ENCODE data around the gene ZSCAN2.

The ZSCAN2 gene

DNA sequence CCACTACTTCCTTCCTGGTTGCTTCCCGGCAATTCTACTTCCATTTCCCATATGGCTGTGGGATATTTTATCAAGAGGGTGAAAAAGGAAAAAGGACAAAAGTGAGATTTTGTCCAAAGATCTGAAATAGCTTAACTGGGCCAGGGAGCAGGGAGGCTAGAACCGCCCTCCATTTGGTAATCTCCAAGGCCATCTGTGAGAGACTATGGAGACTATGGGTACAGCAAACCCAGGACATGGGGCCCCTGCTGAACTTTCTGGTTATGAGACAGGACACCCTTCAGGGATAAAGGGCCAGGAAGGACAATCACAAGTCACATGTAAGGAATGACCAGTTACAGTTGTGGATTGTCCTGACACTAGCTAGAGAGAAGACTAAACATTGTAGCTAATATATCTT is 24.3 kb downstream of the ZSCAN2 start:
- ChIA-PET CTCF (interaction anchor here (1.2 kb wide), 1 partner anchor 26 kb away, joined by 4 read pairs; no protein-coding TSS in a partner anchor), POLR2A (interaction anchor here (1.8 kb wide), 1 partner anchor 29 kb away, joined by 4 read pairs; the partner anchor contains the start of gene WDR73)
- no peak for DNase-seq (ENCODE audit: extremely low spot score)
- TF ChIP-seq NFRKB (IDR thresholded peaks at IDR 0.05) (no peak), ELF4 (IDR thresholded peaks at IDR 0.05) (no peak), L3MBTL2 (conservative IDR thresholded peaks at IDR 0.05) (no peak), ZNF384 (IDR thresholded peaks at IDR 0.05) (no peak), BHLHE40 (IDR thresholded peaks at IDR 0.05; ENCODE audit: borderline replicate concordance) (no peak), SUZ12 (IDR thresholded peaks at IDR 0.05) (no peak), FOXA1 (IDR thresholded peaks at IDR 0.05) (no peak), LEF1 (IDR thresholded peaks at IDR 0.05; ENCODE audit: borderline replicate concordance) (no peak), HDGF (IDR thresholded peaks at IDR 0.05; ENCODE audit: borderline replicate concordance) (no peak)
- TF ChIP-seq, protein P1, sequence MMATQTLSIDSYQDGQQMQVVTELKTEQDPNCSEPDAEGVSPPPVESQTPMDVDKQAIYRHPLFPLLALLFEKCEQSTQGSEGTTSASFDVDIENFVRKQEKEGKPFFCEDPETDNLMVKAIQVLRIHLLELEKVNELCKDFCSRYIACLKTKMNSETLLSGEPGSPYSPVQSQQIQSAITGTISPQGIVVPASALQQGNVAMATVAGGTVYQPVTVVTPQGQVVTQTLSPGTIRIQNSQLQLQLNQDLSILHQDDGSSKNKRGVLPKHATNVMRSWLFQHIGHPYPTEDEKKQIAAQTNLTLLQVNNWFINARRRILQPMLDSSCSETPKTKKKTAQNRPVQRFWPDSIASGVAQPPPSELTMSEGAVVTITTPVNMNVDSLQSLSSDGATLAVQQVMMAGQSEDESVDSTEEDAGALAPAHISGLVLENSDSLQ (IDR thresholded peaks at IDR 0.05), result no peak

DNA sequence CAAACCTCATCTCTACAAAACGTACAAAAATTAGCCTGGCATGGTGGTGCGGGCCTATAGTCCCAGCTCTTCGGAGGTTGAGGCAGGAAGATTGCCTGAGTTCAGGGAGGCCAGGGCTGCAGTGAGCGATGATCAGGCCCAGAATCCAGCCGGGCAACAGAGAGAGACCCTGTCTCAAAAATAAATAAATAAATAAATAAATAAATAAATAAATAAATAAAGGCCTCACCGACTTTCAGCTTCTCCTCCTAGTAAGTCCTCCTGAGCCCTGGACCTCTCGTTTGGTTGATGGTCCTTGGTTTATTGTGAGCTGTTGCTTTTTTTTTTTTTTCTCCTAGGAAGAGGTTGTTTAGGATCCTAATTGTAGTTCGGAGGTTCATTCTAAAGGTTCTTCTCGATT is 28.2 kb downstream of the ZSCAN2 start:
- CTCF ChIA-PET, result interaction anchor here (0.6 to 1.0 kb wide), 5 partner anchors 30 to 350 kb away, joined by 3 to 4 read pairs (median 3); no protein-coding TSS in a partner anchor

DNA sequence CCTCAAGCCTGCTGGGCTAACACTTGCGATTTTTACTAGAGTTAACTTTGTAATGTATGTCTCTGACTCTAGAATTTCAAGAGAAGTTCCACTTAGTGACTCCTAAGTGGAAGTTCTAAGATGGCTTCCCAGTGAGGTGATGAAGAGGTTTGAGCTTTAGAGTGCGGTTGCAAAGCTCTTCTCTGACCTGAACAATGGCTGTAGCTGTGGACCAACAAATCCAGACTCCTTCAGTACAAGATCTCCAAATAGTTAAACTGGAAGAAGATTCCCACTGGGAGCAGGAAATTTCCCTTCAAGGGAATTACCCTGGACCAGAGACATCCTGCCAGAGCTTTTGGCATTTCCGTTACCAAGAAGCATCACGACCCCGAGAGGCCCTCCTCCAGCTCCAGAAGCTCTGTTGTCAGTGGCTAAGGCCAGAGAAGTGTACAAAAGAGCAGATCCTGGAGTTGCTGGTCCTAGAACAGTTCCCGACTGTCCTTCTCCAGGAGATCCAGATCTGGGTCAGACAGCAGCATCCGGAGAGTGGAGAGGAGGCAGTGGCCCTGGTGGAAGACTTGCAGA is 31.0 kb downstream of the ZSCAN2 start:
- DNase-seq (ENCODE audit: extremely low spot score), result peak; percentile 12
- ChIA-PET POLR2A (interaction anchor here (0.8 to 6.1 kb wide), 13 partner anchors 9 to 85 kb away, joined by 3 to 45 read pairs (median 6); partner anchors contain the start of genes SEC11A, WDR73 and ZSCAN2), CTCF (interaction anchor here (0.8 to 1.4 kb wide), 6 partner anchors 32 to 61 kb away, joined by 3 to 12 read pairs (median 5); no protein-coding TSS in a partner anchor)
- TF ChIP-seq CTBP1 (IDR thresholded peaks at IDR 0.05; ENCODE audit: borderline replicate concordance) (no peak), LEF1 (IDR thresholded peaks at IDR 0.05; ENCODE audit: borderline replicate concordance) (no peak), SUZ12 (IDR thresholded peaks at IDR 0.05) (no peak), SP1 (IDR thresholded peaks at IDR 0.05) (no peak), NFRKB (IDR thresholded peaks at IDR 0.05) (no peak), HDGF (IDR thresholded peaks at IDR 0.05; ENCODE audit: borderline replicate concordance) (no peak), FOXK2 (IDR thresholded peaks at IDR 0.05) (no peak), ZNF384 (IDR thresholded peaks at IDR 0.05) (no peak)
- TF ChIP-seq, protein P1 (IDR thresholded peaks at IDR 0.05), result no peak

More for the DNA sequence above, 28.2 kb downstream of the ZSCAN2 start:
- no peak for TF ChIP-seq BHLHE40 (IDR thresholded peaks at IDR 0.05; ENCODE audit: borderline replicate concordance)
- TF ChIP-seq NFRKB (IDR thresholded peaks at IDR 0.05), result no peak
- TF ChIP-seq SUZ12 (IDR thresholded peaks at IDR 0.05), result no peak
- TF ChIP-seq HDGF (IDR thresholded peaks at IDR 0.05; ENCODE audit: borderline replicate concordance), result no peak
- TF ChIP-seq LEF1 (IDR thresholded peaks at IDR 0.05; ENCODE audit: borderline replicate concordance), result no peak
- TF ChIP-seq FOXK2 (IDR thresholded peaks at IDR 0.05), result no peak
- TF ChIP-seq TARDBP (IDR thresholded peaks at IDR 0.05), result no peak
- TF ChIP-seq ELF4 (IDR thresholded peaks at IDR 0.05), result no peak
- no peak for TF ChIP-seq FOXA1 (IDR thresholded peaks at IDR 0.05)
- TF ChIP-seq FOXM1 (IDR thresholded peaks at IDR 0.05; ENCODE audit: borderline replicate concordance), result no peak
- TF ChIP-seq ARNT (IDR thresholded peaks at IDR 0.05), result no peak
- TF ChIP-seq, protein P1 (IDR thresholded peaks at IDR 0.05), result no peak
- TF ChIP-seq ZNF384 (IDR thresholded peaks at IDR 0.05), result no peak
- TF ChIP-seq L3MBTL2 (conservative IDR thresholded peaks at IDR 0.05), result no peak
- no peak for TF ChIP-seq CTBP1 (IDR thresholded peaks at IDR 0.05; ENCODE audit: borderline replicate concordance)
- TF ChIP-seq SP1 (IDR thresholded peaks at IDR 0.05), result no peak
- DNase-seq (ENCODE audit: extremely low spot score), result no peak
- POLR2A ChIA-PET, result interaction anchor here (3.7 kb wide), 1 partner anchor 29 kb away, joined by 22 read pairs; the partner anchor contains the start of gene ZSCAN2

DNA sequence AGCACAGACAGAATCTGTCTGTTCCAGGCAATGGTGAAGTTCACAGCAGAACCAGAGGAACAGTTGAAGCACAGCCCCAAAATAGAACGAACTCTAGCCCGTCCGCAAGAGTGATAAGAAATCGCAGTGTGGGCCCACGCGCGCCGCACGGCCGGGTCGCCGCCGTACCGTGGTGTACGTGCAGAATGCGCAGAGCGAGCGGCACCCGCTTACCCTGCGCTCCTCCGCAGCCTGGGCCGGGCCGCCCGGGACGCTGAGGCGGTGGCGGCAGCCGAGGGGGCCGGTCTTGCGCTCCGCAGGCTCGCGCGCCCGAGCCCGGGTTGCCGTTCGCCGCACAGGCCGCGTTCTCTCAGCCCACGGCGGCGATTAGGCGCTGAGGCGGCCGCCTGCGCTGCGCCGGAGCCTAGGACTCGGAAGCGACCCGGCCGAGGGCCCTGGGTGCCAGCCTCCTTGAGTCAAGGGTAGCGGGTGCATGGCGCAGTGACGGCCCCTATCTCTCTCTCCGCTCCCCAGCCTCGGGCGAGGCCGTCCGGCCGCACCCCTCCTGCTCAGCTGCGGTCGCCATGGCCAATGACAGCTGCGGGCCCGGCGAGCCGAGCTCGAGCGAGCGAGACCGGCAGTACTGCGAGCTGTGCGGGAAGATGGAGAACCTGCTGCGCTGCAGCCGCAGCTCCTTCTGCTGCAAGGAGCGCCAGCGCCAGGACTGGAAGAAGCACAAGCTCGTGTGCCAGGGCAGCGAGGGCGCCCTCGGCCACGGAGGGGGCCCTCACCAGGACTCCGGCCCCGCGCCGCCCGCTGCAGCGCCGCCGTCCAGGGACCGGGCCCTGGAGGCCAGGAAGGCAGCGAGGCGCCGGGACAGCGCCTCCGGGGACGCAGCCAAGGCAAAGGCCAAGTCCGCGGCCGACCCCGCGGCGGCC is 32.8 kb downstream of the ZSCAN2 start:
- TF ChIP-seq FOXM1 (IDR thresholded peaks at IDR 0.05; ENCODE audit: borderline replicate concordance), result no peak
- 0 out of 2 replicates have a peak, but pooled peaks have one; percentile 40 for TF ChIP-seq LEF1 (IDR thresholded peaks at IDR 0.05; ENCODE audit: borderline replicate concordance)
- no peak for TF ChIP-seq FOXK2 (IDR thresholded peaks at IDR 0.05)
- ChIA-PET CTCF (interaction anchor here (0.5 to 1.0 kb wide), 2 partner anchors 35 to 178 kb away, joined by 4 read pairs; no protein-coding TSS in a partner anchor), POLR2A (interaction anchor here (0.6 to 6.1 kb wide), 2 partner anchors 21 to 32 kb away, joined by 3 to 45 read pairs; partner anchors contain the start of gene WDR73)
- peak; percentile 38 for DNase-seq (ENCODE audit: extremely low spot score)

DNA sequence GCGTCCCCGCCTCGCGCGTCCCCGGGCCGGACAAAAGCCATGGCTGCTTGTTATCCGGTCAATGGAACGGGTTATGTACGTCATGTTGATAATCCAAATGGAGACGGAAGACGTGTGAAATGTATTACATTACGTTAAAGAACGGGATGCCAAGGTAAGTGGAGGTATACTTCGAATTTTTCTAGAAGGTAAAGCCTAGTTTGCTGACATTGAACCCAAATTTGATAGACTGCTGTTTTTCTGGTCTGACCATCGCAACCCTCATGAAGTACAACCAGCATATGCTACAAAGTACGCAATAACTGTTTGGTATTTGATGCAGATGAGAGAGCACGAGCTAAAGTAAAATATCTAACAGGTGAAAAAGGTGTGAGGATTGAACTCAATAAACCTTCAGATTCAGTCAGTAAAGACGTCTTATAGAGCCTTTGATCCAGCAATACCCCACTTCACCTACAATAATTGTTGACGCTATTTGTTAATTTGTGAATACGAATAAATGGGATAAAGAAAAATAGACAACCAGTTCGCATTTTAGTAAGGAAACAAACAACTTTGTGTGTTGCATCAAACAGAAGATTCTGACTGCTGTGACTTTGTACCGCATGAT is 33.5 kb downstream of the ZSCAN2 start:
- ChIA-PET CTCF (interaction anchor here (0.9 to 1.0 kb wide), 2 partner anchors 20 to 35 kb away, joined by 3 to 4 read pairs; partner anchors contain the start of gene WDR73), POLR2A (interaction anchor here (6.1 kb wide), 1 partner anchor 20 kb away, joined by 45 read pairs; the partner anchor contains the start of gene WDR73)
- DNase-seq (ENCODE audit: extremely low spot score), result no peak
- no peak for TF ChIP-seq BHLHE40 (IDR thresholded peaks at IDR 0.05; ENCODE audit: borderline replicate concordance)
- TF ChIP-seq L3MBTL2 (conservative IDR thresholded peaks at IDR 0.05), result peak; percentile 26; the same call in 1 of the 2 replicates
